SK-N-SH (cell line): Measurements from ENCODE around the gene KCNK16. TPM values are rescaled to one million over a fixed set of nuclear protein-coding genes. Genes with fewer than 3 reads are reported as not detected.

Source experiments
- CTCF ChIA-PET: fragments of 300-600, 350-600 bp; formaldehyde crosslinking; extraction: SDS; loops from one replicate; lab custom pipeline; 2021; lab: Yijun Ruan, JAX
- POLR2A ChIA-PET: fragments of 350-600 bp; sonication (Branson Sonifier 250); formaldehyde crosslinking; extraction: SDS; loops from one replicate; lab custom pipeline; 2020; ENCODE audit warnings: antibody characterized with exemption, inconsistent platforms; lab: Yijun Ruan, JAX
- DNase-seq: peaks from one replicate; pipeline ENCODE4 v3.0.0; 2012
- H2AFZ ChIP-seq: fragments of 200-600 bp; sonication (generic); 2 replicates; pipeline ENCODE4 v1.8.1; 2016; ENCODE audit warnings: antibody characterized with exemption, mild to moderate bottlenecking, low read depth
- H3F3A ChIP-seq: fragments of 200-600 bp; sonication (generic); replicated peaks from 2 replicates; pipeline ENCODE3; 2016; ENCODE audit warnings: antibody characterized with exemption, mild to moderate bottlenecking; ENCODE audit not compliant: insufficient read depth
- H3K27ac ChIP-seq, 2 experiments: fragments of 200-500 bp in 1 of 2; fragments of 200-600 bp in 1 of 2; sonication (Bioruptor generic) in 1 of 2; sonication (generic), shearing (Covaris generic) in 1 of 2; 2 replicates each; pipeline versions ENCODE4 v1.5.1 to v1.6.1; 2014 to 2016; ENCODE audit warnings: low read depth in 2 of 2, inconsistent platforms in 1 of 2, low read length in 1 of 2, mild to moderate bottlenecking in 1 of 2, mixed read lengths in 1 of 2
- H3K27me3 ChIP-seq: fragments of 200-600 bp; sonication (generic), shearing (Covaris generic); 2 replicates; pipeline ENCODE4 v1.6.1; 2016; ENCODE audit warnings: mixed run types; ENCODE audit not compliant: insufficient read depth
- H3K36me3 ChIP-seq, 2 experiments: fragments of 200-500 bp in 1 of 2; fragments of 200-600 bp in 1 of 2; sonication (Bioruptor generic) in 1 of 2; sonication (generic) in 1 of 2; replicated peaks in 1 of 2; 2 replicates each; pipeline versions ENCODE3 to v1.5.1; 2014 to 2016; ENCODE audit warnings: low read length in 1 of 2, mild to moderate bottlenecking in 1 of 2; ENCODE audit not compliant: insufficient read depth in 2 of 2, control insufficient read depth in 1 of 2
- H3K4me1 ChIP-seq, 2 experiments: fragments of 200-500 bp in 1 of 2; fragments of 200-600 bp in 1 of 2; sonication (Bioruptor generic) in 1 of 2; sonication (generic), shearing (Covaris generic) in 1 of 2; 2 replicates each; pipeline versions ENCODE4 v1.5.1 to v1.6.1; 2014 to 2016; ENCODE audit warnings: low read depth in 1 of 2, low read length in 1 of 2, mixed run types in 1 of 2; ENCODE audit not compliant: insufficient read depth in 2 of 2, control insufficient read depth in 1 of 2
- H3K4me2 ChIP-seq: fragments of 200-600 bp; sonication (generic), shearing (Covaris generic); 2 replicates; pipeline ENCODE4 v1.6.1; 2017; ENCODE audit warnings: mixed run types
- H3K4me3 ChIP-seq, 2 experiments: fragments of 200-500 bp in 1 of 2; fragments of 200-600 bp in 1 of 2; sonication (Bioruptor generic) in 1 of 2; sonication (generic), shearing (Covaris generic) in 1 of 2; 2 replicates each; pipeline versions ENCODE4 v1.5.1 to v1.8.1; 2014 to 2016; ENCODE audit warnings: low read depth in 2 of 2, inconsistent platforms in 1 of 2, low read length in 1 of 2, mild to moderate bottlenecking in 1 of 2, mixed read lengths in 1 of 2, moderate library complexity in 1 of 2
- H3K79me2 ChIP-seq: fragments of 200-600 bp; sonication (generic); 2 replicates; pipeline ENCODE4 v1.8.1; 2017; ENCODE audit warnings: mild to moderate bottlenecking; ENCODE audit not compliant: insufficient read depth
- H3K9ac ChIP-seq: fragments of 200-600 bp; sonication (generic); 2 replicates; pipeline ENCODE4 v1.6.1; 2017; ENCODE audit warnings: mixed run types
- H3K9me2 ChIP-seq: fragments of 200-600 bp; sonication (generic); 2 replicates; pipeline ENCODE4 v1.6.1; 2017; ENCODE audit warnings: mixed run types
- H3K9me3 ChIP-seq: fragments of 200-600 bp; sonication (generic); 2 replicates; pipeline ENCODE4 v1.6.1; 2017; ENCODE audit warnings: mixed run types, mild to moderate bottlenecking, moderate library complexity
- H4K20me1 ChIP-seq: fragments of 200-600 bp; sonication (generic); 2 replicates; pipeline ENCODE4 v1.6.1; 2017; ENCODE audit warnings: mild to moderate bottlenecking, mixed run types; ENCODE audit not compliant: insufficient read depth
- CHD2 ChIP-seq: fragments of 150-350 bp; IDR thresholded peaks from 2 replicates; pipeline ENCODE4 v1.6.1; 2018; ENCODE audit warnings: low read length; ENCODE audit not compliant: partially characterized antibody
- JUND ChIP-seq: IDR thresholded peaks from 2 replicates; pipeline ENCODE4 v1.4.0; 2012
- RXRA ChIP-seq: IDR thresholded peaks from 2 replicates; pipeline ENCODE4 v1.4.0; 2012; ENCODE audit warnings: low read depth, mild to moderate bottlenecking, borderline replicate concordance
- WGBS: methylation state at CpG from one replicate; pipeline ENCODE4 v1.1.6; 2017; ENCODE audit warnings: low lambda C conversion rate; 5-methylcytosine and 5-hydroxymethylcytosine counted together
- polyA plus RNA-seq, 3 experiments: library from polyadenylated mRNA; depleted of rRNA; stranded (reverse); fragments of >200 nt; gene quantifications; 2 replicates each; pipeline ENCODE4 v1.2.3, GENCODE V29; 2012
- TF ChIP-seq, protein P1 (sequence below): fragments of 200-600 bp; sonication (generic); IDR thresholded peaks from 2 replicates; pipeline ENCODE4 v1.6.1; 2017; ENCODE audit warnings: antibody characterized with exemption, mild to moderate bottlenecking, moderate library complexity
- TF ChIP-seq, protein P2 (sequence below): fragments of 150-350 bp; IDR thresholded peaks from 2 replicates; pipeline ENCODE4 v1.6.1; 2016; ENCODE audit warnings: mild to moderate bottlenecking, low read depth, low read length
- TF ChIP-seq, protein P3 (sequence below): IDR thresholded peaks from 2 replicates; pipeline ENCODE4 v1.4.0; 2012; ENCODE audit warnings: low read depth, borderline replicate concordance
- TF ChIP-seq, protein P4 (sequence below): IDR thresholded peaks from 2 replicates; pipeline ENCODE4; 2012

The KCNK16 gene
- polyA plus RNA-seq, 1 of the 3 experiments (the other 2 are of a cell fraction): not detected

DNA sequence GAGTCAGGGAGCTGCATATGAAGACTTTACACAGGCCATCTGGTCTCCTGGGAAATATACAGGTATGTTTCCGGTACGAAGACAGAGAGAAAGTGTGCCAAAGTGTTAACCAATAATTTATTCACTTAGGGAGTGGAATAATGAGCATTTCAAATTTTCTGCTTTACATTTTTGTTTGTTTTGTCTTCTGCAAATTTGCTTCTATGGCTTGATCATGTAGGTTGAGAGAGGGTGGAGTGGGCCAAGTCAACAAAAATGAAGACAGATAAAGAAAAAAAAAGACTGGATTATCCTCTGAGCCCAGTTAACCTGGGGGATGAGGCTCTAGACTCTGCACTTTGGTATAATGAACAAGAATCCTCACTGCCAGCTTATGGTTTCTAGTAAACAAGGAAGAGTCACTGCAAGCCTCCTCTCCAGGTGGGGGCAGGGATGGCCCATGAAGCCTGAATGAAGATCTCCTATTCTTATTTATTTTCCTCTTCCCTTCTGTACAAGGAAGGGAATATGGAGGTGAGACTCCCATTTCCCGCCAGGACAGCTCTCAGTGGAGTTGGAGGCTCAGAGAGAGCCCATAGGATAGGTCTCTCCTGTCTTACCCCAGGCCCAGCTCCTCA, 46.0 kb downstream of the KCNK16 start (continued):
- TF ChIP-seq, protein P1, sequence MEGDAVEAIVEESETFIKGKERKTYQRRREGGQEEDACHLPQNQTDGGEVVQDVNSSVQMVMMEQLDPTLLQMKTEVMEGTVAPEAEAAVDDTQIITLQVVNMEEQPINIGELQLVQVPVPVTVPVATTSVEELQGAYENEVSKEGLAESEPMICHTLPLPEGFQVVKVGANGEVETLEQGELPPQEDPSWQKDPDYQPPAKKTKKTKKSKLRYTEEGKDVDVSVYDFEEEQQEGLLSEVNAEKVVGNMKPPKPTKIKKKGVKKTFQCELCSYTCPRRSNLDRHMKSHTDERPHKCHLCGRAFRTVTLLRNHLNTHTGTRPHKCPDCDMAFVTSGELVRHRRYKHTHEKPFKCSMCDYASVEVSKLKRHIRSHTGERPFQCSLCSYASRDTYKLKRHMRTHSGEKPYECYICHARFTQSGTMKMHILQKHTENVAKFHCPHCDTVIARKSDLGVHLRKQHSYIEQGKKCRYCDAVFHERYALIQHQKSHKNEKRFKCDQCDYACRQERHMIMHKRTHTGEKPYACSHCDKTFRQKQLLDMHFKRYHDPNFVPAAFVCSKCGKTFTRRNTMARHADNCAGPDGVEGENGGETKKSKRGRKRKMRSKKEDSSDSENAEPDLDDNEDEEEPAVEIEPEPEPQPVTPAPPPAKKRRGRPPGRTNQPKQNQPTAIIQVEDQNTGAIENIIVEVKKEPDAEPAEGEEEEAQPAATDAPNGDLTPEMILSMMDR: no peak
- TF ChIP-seq JUND: no peak
- TF ChIP-seq RXRA: no peak

DNA sequence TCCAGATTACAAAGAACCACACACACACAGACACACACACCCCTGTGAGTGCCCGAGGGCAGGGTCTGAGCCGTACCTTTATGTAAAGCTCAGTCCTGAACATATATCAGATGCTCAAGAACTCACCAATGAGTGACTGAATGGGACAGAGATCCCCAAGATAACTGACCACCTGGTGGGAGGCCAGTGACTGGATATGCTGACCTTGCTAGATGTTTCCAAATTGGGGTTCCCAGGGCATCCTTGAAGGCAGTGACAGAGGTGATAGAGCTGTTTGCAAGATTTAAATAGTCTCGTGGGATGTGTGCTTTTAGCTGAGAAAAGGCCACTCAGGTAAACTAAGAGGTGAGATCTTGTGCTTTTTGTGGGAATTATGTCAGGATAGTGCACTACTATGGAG, 47.6 kb downstream of the KCNK16 start:
- H3F3A ChIP-seq: no peaks in the 10 kb centered on the region
- 17% methylated on average over 3 of the region's 3 CpGs for WGBS

DNA sequence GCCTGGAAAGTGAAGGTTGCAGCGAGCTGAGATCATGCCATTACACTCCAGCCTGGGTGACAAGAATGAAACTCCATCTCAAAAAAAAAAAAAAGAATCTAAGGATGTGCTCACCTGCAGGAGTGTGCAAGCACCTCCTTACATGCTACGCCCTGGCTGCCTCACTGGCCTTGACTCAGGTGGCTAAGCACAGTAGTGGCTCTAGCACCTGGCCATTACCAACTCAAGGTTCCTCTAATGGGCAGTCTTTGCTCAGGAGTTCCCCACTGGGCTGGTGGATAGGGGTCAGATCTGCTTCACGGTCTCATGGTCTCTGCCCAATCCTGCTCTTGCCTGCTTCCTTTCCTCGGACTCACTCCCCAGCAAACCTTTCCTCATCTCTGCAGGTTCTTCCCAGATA, 48.0 kb downstream of the KCNK16 start:
- Histone ChIP-seq H3K9ac (no peak overlapping the region), H3F3A (no peaks in the 10 kb centered on the region), H3K79me2 (no peaks in the 10 kb centered on the region), H3K4me3 (no peak overlapping the region), H3K27me3 (no peaks in the 10 kb centered on the region), H3K36me3 (no peaks in the 10 kb centered on the region), H3K27ac (no peak overlapping the region), H2AFZ (no peak overlapping the region), H3K9me2 (no peaks in the 10 kb centered on the region), H3K9me3 (no peaks in the 10 kb centered on the region), H3K4me2 (no peak overlapping the region), H3K4me1 (no peaks in the 10 kb centered on the region), H4K20me1 (no peaks in the 10 kb centered on the region)
- DNase-seq: no peak
- no peak for TF ChIP-seq RXRA
- TF ChIP-seq, protein P2, sequence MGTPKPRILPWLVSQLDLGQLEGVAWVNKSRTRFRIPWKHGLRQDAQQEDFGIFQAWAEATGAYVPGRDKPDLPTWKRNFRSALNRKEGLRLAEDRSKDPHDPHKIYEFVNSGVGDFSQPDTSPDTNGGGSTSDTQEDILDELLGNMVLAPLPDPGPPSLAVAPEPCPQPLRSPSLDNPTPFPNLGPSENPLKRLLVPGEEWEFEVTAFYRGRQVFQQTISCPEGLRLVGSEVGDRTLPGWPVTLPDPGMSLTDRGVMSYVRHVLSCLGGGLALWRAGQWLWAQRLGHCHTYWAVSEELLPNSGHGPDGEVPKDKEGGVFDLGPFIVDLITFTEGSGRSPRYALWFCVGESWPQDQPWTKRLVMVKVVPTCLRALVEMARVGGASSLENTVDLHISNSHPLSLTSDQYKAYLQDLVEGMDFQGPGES: no peak
- ChIA-PET CTCF (interaction anchor here (0.7 to 1.2 kb wide), 3 partner anchors 12 to 74 kb away, joined by 3 to 4 read pairs (median 3); no protein-coding TSS in a partner anchor), POLR2A (no interaction called here)
- 21% methylated on average over 4 of the region's 4 CpGs for WGBS

More for the DNA sequence above, 47.6 kb downstream of the KCNK16 start:
- Histone ChIP-seq H3K9me3 (no peaks in the 10 kb centered on the region), H3K4me2 (no peak overlapping the region), H3K9me2 (no peaks in the 10 kb centered on the region), H3K4me1 (no peaks in the 10 kb centered on the region), H3K27ac (no peak overlapping the region), H2AFZ (no peak overlapping the region), H3K4me3 (no peak overlapping the region), H3K36me3 (no peaks in the 10 kb centered on the region), H4K20me1 (no peaks in the 10 kb centered on the region), H3K79me2 (no peaks in the 10 kb centered on the region), H3K9ac (no peak overlapping the region), H3K27me3 (no peaks in the 10 kb centered on the region)
- POLR2A ChIA-PET: no interaction called here
- CTCF ChIA-PET: interaction anchor here (0.8 to 1.2 kb wide), 2 partner anchors 12 to 74 kb away, joined by 3 to 4 read pairs; no protein-coding TSS in a partner anchor
- TF ChIP-seq, protein P3, sequence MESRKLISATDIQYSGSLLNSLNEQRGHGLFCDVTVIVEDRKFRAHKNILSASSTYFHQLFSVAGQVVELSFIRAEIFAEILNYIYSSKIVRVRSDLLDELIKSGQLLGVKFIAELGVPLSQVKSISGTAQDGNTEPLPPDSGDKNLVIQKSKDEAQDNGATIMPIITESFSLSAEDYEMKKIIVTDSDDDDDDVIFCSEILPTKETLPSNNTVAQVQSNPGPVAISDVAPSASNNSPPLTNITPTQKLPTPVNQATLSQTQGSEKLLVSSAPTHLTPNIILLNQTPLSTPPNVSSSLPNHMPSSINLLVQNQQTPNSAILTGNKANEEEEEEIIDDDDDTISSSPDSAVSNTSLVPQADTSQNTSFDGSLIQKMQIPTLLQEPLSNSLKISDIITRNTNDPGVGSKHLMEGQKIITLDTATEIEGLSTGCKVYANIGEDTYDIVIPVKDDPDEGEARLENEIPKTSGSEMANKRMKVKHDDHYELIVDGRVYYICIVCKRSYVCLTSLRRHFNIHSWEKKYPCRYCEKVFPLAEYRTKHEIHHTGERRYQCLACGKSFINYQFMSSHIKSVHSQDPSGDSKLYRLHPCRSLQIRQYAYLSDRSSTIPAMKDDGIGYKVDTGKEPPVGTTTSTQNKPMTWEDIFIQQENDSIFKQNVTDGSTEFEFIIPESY: no peak
- no peak for TF ChIP-seq CHD2
- TF ChIP-seq, protein P4, sequence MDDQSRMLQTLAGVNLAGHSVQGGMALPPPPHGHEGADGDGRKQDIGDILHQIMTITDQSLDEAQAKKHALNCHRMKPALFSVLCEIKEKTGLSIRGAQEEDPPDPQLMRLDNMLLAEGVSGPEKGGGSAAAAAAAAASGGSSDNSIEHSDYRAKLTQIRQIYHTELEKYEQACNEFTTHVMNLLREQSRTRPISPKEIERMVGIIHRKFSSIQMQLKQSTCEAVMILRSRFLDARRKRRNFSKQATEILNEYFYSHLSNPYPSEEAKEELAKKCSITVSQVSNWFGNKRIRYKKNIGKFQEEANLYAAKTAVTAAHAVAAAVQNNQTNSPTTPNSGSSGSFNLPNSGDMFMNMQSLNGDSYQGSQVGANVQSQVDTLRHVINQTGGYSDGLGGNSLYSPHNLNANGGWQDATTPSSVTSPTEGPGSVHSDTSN: no peak
- no peak for DNase-seq
